Fibroblast of the aortic adventitia (primary cell): Measurements from ENCODE around the gene ADGRF5. TPM values are rescaled to one million over a fixed set of nuclear protein-coding genes. Genes with fewer than 3 reads are reported as not detected.
"Not testable (repeated sequence)": the region's sequence is repeated elsewhere in the genome, so short reads cannot be mapped to it uniquely, and the experiment has no call there.

ENCODE experiments used
- DNase-seq: peaks from one replicate; pipeline ENCODE4 v3.0.0-alpha.2; 2010; ENCODE audit warnings: low read depth
- H3K4me3 ChIP-seq: 2 replicates; pipeline ENCODE4 v1.5.1; 2011; ENCODE audit warnings: low read depth, mild to moderate bottlenecking, control low read depth, low read length, moderate library complexity
- CTCF ChIP-seq: IDR thresholded peaks from 2 replicates; pipeline ENCODE4 v1.5.1; 2011; ENCODE audit warnings: mild to moderate bottlenecking, low read length, control low read depth, inconsistent platforms; ENCODE audit not compliant: insufficient read depth
- total RNA-seq: library from RNA; depleted of rRNA; stranded (reverse); fragments of >200 nt; gene quantifications from 2 replicates; pipeline ENCODE4 v1.2.3, GENCODE V29; 2012; ENCODE audit warnings: low replicate concordance

The ADGRF5 gene
- total RNA-seq, 1 donor = under 0.01 TPM

GRCh38 chr6:46862381-46862780 is 59.4 kb downstream of the ADGRF5 start:
- TF ChIP-seq CTCF = no peak
- no peak overlapping the region for H3K4me3 ChIP-seq
- DNase-seq = no peak

DNA sequence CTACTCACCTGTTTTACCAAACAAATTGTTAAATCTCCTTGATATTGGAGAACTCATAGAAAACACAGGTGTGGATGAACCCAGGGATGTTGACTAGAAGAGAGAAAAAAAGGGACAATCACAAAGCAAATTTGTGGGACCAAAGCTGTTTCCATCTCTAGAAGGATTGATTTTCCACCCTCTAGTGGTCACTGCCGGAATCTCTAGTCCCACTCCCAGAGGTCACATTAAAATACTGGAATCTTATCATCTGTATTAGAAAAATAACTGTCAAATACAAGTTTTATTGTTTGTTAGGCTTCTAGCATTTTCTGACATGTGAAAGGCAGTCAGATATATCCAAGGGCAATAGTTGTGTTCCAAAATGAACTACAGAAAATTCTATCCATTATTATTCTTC is 65.8 kb downstream of the ADGRF5 start:
- H3K4me3 ChIP-seq = not testable (repeated sequence)
- peak; percentile 37 for DNase-seq
- TF ChIP-seq CTCF = peak; percentile 79

- H3K4me3 ChIP-seq, DNase-seq: not testable (repeated sequence)
Measured at GRCh38 chr6:46851576-46851975, 70.2 kb downstream of the ADGRF5 start.

DNA sequence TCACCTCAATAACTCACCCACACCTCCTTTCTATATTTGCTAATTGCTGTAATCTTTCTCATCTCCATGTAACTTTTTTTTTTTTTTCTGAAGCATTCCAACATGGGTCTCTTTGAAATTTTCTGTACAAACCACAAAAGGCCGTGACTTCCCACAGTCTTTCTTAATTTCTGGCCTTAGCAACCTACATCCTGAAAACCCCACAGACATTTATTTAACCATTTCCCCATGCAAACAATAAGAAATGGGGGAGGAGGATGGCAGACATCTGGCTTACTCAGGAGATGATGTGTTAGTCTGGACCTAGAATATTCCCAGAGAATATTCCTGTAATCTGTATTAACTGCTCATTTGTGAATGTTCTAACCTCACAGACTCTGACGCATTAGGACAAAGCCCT is 70.9 kb downstream of the ADGRF5 start:
- no peak for DNase-seq
- TF ChIP-seq CTCF = no peak
- H3K4me3 ChIP-seq = no peak overlapping the region

- H3K4me3 ChIP-seq = no peak overlapping the region
- DNase-seq = no peak
- TF ChIP-seq CTCF = no peak
Measured at GRCh38 chr6:46849361-46849690, 72.4 kb downstream of the ADGRF5 start.

GRCh38 chr6:46848684-46849360 is 72.9 kb downstream of the ADGRF5 start:
- H3K4me3 ChIP-seq = no peak overlapping the region
- DNase-seq = peak; percentile 55
- peak; percentile 91 for TF ChIP-seq CTCF

DNA sequence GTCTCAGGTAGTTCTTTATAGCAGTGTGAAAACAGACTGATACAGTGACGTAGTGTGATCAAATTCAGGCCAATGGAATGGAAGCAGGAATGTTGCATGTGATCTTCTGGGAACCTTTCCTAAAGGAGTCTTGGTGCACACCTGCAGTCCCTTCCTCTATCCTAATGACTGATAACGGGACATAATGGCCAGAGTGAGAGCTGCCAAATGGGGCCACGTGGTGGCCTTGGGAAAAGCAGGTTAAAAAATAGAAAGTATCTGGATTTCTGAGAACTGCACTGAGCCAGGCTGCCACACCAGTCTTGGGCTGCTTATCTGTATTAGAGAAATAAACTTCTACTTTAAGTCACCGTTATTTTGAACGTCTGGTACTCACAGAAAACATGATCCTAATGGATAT is 76.6 kb downstream of the ADGRF5 start:
- H3K4me3 ChIP-seq = no peak overlapping the region
- no peak for TF ChIP-seq CTCF
- DNase-seq = no peak

GRCh38 chr6:46842252-46842846 is 79.4 kb downstream of the ADGRF5 start:
- DNase-seq, H3K4me3 ChIP-seq: not testable (repeated sequence)
